Stimulated activated CD4-positive, alpha-beta T cell treated with anti-CD3 and anti-CD28 coated beads, Interleukin-2, amount 100 ng/mL, for 4 hours (primary cell): Measurements from ENCODE around the gene TLR8.
"Not testable (repeated sequence)": the region's sequence is repeated elsewhere in the genome, so short reads cannot be mapped to it uniquely, and the experiment has no call there.

Source experiments
- DNase-seq: peaks from one replicate; pipeline ENCODE4 v3.0.0-alpha.2; 2020; ENCODE audit warnings: low read depth

The TLR8 gene

DNA sequence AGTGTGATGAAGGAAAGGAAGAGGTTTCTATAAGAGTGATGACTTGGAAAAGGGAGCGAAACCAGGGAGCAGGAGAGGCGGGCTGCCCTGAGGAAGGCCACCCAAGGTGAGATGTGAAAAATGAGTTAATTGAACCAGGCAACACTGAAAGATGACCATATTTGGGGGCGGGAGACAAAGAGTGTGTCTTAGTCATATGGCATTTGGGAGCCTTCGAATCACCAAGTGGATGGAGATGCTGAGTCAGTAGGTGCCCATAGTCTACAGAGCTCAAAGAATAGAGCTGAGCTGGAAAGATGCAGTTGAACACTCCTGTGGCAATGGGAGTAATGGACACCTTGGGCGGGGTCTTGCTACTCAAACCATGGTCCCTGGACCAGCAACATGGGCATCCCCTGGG lies 8.3 kb upstream of the TLR8 start:
- no peak for DNase-seq

DNA sequence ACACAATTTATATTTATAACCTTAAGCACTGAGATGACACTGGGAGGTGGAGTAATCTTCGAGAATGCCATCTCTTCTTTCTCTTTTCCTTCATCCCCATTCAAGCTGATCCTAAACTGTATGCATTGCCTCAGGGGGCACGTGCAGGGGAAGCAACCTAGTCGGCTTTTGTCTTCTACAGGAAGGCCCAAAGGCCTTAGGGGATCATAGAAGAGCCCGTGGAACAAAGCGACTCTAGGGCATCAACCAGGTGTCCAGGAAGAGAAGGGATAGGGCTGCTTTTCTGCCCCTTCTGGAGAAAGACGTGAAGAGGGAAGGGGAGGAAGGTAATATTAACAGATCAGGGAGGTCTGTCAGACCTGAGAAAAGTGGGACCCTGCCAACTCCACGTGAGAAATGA lies 6.9 kb upstream of the TLR8 start:
- DNase-seq: no peak

DNA sequence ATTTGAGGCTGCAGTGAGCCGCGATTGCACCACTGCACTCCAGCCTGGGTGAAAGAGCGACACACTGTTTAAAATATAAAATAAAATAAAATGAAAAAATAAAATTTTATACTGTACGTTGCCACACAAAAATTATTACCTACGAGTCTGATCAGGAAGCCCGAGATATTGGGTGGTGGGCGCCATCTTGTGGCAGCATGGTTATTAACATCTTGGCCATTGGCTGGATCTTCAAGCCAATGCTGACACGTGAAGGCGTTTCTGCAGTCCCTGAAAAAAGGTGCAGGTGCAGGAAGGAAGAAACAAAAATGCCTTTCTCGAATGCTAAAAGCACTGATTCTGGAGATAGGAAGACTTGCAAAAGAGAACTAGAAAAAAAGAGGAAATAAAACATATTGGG lies 4.9 kb upstream of the TLR8 start:
- DNase-seq: peak; percentile 40

DNA sequence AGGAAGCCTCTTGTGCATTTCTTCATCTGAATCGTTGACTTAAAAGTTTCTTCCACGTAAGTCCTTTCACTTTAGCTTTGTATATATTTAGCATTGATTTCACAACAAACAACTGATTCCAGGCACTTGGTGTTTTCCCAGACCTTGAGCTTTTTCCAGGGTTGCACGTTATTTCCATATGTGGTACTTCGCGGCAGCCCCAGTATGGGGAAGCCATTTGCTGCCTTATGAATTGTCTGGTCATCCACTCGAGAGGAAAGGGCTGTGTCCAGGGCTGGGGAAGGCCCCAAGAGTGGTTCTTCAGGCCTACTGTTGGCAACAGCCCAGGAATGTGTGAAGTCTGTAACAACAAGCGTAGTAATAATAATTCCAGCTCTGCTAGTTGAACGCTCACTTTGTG lies 2.8 kb upstream of the TLR8 start:
- DNase-seq: no peak

DNA sequence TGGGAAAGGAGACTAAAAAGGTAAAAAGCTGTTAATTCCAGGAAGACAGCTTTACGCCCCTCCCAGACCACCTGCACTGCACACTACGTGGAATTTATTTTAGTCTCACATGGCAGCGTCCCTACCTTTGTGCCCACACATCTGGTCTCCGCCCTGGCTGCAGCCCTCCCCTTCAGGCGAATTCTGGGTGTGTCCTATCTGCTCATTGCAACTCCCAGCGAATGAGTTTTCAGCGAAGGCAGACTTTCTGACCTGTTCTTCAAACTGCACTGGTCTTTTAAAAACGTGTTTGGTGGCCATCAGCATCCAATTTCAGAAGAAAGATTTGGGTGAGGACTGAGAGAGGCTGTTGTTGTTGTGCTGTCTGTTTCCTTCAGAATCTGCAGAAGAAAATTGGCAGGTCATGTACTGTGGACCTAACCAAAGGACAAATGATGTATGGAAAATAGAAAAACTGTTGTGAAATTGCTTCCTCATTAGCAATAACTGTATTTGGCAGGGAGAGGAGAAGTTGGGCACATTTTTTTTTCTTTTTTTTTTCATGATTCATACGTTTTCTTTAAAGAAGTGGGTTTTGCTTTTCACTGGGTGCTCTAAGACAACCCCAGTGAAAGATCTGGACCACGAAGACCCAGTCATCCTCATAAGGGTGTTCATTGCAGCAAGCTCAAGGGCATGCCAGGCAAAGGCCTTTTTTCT lies 4.2 kb downstream of the TLR8 start:
- DNase-seq: no peak

DNA sequence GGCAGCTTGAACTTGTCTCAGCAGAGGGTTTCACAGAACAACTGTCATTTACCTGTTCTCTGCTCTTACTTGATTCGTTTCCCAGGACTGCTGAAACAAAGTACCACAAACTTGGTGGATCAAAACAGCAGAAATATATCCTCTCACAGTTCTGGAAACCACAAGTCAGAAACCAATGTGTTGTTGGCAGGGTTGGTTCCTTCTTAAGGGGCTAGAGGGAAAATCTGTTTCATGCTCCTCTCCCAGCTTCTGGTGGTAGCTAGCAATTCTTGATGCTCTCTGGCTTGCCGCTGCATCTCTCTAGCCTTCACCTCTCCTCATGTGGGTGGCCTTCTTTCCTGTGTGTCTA lies 4.7 kb downstream of the TLR8 start:
- no peak for DNase-seq

DNA sequence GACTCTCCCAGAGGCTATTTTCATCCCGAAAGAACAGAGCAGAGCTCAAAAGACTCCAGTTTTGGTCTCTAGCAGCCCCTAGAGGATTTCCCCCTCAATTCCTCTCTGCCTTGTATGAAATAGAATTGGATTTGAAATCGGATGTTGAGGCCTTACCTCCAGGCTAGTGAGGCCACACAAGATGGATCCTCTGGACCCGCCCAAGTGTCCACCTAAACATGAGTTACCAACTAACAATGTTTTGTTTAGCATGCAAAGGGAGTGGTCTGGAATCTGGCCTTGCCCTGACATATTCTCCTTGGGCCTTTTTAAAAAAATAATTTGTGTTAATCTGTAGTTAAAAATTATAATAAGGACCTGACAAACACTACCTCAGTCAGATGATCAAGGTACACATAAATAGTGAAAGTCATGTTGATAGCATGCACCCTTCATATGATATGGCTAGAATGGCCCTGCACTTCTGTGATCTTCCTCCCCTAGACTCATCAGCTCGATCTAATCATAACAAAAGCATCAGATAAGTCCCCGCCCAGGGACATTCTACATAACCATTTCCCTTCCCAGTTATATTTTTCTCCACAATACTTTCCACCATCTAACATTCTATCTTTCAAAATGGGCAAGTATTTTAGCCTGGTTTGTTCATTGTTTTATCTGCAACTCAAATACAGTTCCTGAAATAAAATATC lies 6.5 kb downstream of the TLR8 start:
- no peak for DNase-seq

DNA sequence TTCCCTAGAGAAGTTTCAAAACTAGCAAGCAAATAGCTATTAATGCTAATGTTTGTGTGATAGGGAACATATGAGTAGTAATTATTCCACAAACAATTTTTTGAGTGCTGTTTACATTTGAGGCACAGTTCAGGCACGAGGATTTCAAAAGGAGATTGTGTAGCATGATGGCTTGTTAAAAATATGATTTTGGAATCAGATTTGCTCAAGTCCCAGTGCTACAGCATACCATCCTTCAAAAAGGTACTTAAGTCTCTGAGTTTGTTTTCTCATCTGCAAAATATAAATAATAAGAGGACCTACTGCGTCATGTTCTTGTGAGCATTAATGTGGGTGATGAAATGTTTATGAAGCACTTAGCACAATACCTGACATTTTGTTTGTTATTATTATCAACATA lies 11.3 kb downstream of the TLR8 start:
- no peak for DNase-seq

DNA sequence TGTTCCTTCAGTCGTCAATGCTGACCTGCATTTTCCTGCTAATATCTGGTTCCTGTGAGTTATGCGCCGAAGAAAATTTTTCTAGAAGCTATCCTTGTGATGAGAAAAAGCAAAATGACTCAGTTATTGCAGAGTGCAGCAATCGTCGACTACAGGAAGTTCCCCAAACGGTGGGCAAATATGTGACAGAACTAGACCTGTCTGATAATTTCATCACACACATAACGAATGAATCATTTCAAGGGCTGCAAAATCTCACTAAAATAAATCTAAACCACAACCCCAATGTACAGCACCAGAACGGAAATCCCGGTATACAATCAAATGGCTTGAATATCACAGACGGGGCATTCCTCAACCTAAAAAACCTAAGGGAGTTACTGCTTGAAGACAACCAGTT lies 12.6 kb downstream of the TLR8 start:
- DNase-seq: no peak

DNA sequence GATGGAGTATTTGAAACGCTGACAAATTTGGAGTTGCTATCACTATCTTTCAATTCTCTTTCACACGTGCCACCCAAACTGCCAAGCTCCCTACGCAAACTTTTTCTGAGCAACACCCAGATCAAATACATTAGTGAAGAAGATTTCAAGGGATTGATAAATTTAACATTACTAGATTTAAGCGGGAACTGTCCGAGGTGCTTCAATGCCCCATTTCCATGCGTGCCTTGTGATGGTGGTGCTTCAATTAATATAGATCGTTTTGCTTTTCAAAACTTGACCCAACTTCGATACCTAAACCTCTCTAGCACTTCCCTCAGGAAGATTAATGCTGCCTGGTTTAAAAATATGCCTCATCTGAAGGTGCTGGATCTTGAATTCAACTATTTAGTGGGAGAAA lies 13.2 kb downstream of the TLR8 start:
- DNase-seq: no peak

DNA sequence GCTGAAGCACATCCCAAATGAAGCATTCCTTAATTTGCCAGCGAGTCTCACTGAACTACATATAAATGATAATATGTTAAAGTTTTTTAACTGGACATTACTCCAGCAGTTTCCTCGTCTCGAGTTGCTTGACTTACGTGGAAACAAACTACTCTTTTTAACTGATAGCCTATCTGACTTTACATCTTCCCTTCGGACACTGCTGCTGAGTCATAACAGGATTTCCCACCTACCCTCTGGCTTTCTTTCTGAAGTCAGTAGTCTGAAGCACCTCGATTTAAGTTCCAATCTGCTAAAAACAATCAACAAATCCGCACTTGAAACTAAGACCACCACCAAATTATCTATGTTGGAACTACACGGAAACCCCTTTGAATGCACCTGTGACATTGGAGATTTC lies 14.6 kb downstream of the TLR8 start:
- no peak for DNase-seq

DNA sequence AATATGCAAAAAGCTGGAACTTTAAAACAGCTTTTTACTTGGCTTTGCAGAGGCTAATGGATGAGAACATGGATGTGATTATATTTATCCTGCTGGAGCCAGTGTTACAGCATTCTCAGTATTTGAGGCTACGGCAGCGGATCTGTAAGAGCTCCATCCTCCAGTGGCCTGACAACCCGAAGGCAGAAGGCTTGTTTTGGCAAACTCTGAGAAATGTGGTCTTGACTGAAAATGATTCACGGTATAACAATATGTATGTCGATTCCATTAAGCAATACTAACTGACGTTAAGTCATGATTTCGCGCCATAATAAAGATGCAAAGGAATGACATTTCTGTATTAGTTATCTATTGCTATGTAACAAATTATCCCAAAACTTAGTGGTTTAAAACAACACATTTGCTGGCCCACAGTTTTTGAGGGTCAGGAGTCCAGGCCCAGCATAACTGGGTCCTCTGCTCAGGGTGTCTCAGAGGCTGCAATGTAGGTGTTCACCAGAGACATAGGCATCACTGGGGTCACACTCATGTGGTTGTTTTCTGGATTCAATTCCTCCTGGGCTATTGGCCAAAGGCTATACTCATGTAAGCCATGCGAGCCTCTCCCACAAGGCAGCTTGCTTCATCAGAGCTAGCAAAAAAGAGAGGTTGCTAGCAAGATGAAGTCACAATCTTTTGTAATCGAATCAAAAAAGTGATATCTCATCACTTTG lies 15.6 kb downstream of the TLR8 start:
- no peak for DNase-seq

DNA sequence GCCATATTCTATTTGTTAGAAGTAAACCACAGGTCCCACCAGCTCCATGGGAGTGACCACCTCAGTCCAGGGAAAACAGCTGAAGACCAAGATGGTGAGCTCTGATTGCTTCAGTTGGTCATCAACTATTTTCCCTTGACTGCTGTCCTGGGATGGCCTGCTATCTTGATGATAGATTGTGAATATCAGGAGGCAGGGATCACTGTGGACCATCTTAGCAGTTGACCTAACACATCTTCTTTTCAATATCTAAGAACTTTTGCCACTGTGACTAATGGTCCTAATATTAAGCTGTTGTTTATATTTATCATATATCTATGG lies 16.1 kb downstream of the TLR8 start:
- DNase-seq: no peak

DNA sequence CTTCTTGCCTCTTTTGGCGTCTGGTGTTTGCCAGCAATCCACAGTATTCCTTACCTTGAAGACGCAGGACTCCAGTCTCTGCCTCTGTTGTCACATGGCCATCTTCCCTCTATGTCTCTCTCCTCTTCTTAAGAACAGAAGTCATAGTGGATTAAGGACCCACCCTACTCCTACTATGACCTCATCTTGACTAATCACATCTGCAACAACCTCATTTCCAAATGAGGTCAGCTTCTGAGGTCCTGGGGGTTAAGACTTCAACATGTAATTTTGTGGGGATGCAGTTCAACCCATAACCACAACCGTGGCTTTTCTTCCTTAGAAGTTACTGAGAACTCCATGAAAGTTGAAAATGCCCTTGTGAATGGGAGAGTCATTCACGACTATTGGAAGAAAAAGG lies 23.3 kb downstream of the TLR8 start:
- DNase-seq: no peak

DNA sequence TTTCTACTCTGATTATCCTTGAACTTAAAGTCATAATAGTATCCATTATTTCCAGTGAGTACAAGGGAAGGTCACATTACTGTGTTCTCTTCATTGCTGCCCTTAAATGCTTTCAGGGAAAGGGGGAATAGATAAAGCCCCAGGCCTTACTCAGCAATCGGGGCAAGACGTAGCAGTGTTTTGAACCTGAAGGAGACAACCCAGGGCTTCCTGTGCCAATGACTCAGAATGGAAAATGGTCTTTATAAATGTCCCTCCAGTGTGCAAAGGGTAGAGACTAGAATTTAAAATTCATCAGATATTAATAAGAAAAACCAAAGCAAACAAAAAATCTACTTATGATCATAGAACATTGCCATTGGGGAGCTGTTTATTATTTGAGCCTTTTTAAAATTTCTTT lies 23.7 kb downstream of the TLR8 start:
- DNase-seq: no peak

DNA sequence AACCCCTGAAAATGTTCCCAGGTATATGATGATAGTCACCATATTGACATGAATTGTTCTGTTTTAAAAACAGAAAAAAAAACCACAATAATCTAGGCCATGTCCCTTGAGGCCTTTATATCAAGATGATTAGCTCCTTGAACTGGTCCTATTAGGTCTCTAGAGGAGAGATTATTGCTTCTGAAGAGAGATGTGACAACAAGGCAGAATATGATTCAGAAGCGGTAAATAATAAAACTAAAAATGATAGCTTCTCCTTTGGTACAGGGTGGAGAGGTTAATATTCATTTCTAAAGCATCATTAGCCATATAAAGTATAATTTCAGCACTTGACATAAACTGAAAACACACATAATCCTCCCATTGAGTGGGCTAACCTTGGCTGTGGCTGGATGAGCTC lies 25.8 kb downstream of the TLR8 start:
- no peak for DNase-seq

DNA sequence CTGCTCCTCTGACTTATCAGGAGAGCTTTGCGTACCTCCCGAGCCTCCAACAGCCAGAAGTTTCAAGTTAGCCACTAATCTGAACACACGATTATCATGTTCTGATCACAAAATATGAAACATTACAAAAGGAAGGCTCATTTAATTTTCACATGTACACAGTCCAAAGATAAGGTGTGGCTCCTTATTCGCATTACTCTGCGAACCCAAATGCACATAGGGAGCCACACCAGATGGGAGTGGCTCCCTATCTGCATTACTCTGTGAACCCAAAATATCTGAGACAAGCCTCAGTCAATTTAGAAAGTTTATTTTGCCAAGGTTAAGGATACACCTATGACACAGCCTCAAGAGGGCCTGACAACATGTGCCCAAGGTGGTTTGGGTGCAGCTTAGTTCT lies 28.4 kb downstream of the TLR8 start:
- DNase-seq: no peak

DNA sequence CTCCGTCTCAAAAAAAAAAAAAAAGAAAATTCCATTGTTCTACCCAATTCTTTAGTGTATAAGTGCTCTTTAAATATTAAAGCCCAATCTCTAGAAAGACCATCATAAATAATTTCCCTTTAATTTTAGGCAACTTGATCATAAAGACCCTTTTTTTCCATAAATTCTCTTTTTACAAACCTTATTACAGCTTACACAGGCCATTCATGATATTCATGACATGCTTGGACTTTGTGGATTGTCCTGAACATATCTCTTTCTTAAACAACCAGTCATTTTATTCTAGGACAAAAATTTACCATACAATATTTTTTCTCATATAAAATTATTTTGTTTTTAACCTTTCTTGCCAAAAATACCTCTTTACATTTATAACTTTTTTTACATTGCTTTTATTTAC lies 30.5 kb downstream of the TLR8 start:
- no peak for DNase-seq

DNA sequence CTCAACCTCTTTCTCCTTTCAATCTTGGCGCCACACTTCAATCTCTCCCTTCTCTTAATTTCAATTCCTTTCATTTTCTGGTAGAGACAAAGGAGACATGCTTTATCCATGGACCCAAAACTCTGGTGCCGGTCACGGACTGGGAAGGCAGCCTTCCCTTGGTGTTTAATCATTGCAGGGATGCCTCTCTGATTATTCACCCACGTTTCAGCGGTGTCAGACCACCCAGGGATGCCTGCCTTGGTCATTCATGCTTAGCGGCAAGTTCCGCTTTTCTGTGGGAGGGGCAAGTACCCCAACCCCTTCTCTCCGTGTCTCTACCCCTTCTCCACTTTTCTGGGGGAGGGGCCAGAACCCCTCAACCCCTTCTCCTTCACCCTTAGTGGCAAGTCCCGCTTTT lies 34.1 kb downstream of the TLR8 start:
- not testable (repeated sequence) for DNase-seq

DNA sequence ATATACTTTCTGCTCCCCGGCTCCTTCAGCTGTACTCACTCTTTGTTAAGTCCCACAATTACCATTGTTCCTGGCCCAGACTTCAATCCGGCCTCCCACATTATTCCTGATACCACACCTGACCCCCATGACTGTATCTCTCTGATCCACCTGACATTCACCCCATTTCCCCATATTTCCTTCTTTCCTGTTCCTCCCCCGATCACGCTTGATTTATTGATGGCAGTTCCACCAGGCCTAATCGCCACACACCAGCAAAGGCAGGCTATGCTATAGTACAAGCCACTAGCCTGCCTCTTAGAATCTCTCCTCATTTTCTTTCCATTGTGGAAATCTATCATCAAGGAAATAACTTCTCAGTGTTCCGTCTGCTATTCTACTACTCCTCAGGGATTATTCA lies 37.2 kb downstream of the TLR8 start:
- not testable (repeated sequence) for DNase-seq

DNA sequence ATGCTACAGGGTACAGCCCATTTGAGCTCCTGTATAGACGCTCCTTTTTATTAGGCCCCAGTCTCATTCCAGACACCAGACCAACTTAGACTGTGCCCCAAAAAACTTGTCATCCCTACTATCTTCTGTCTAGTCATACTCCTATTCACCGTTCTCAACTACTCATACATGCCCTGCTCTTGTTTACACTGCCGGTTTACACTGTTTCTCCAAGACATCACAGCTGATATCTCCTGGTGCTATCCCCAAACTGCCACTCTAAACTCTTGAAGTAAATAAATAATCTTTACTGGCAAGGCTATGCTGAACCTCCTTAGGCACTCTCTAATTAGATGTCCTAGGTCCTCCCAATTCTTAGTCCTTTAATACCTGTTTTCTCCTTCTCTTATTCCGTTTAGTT lies 38.0 kb downstream of the TLR8 start:
- DNase-seq: not testable (repeated sequence)

DNA sequence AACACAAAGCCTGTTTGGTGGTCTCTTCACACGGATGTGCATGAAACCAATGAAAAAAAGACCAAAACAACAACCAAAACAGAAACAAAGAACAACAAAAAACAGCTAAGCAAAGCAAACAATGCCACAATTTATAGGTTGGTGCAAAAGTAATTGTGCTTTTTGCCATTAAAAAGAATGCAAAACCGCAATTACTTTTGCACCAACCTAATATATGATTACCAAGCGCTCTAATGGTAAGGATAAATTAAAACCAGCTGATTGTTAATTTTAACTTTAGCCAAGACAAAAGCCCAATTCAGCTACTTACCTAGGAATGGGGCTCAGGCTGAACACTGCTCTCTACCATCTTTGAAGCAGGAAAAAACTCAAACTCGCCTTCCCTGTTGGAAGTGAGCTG lies 39.1 kb downstream of the TLR8 start:
- DNase-seq: no peak

DNA sequence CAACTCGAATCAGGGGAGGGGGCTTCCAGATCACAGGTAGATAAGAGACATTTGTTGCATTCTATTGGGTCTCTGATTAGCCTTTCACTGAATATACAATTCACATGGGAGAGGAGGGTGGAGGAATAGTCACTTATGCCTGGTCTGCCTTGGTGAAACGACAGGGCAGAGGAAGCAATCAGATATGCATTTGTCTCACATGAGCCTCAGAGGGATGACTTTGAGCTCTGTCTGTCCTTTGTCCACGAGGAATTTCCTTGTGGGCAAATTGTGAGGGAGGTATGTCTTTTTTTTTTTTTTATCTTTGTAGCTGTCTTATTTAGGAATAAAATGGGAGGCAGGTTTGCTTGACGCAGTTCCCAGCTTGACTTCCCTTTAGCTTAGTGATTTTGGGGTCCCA lies 40.0 kb downstream of the TLR8 start:
- no peak for DNase-seq
